ENCODE results near the gene CPEB4.
A peak's percentile ranks its signal among the peaks of the same experiment; 100 is the strongest.

Gene CPEB4

GRCh38 chr5:173916233-173916632 is 28.1 kb downstream of the CPEB4 start:
- DNase-seq: no peak

GRCh38 chr5:173917788-173918786 is 29.9 kb downstream of the CPEB4 start:
- DNase-seq: peak; percentile 87

DNA sequence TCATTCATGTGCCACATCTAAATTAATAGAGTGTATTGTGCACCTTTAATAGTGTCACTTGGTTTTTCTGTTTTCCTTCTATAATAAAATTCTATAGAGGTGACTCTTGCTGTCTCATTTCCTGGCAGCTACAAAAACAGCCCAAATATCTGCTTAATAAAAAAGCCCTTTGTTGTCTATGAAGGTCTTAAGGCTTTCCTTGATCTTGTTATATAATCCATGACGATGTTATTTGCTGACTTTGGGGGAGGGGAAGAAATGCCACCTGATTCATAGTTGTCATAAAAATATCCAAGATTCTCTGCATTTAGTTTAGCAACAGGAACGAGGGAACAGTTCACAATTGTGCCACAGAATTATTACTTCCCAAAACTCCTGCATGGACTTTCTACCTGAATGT is 31.3 kb downstream of the CPEB4 start:
- no peak for DNase-seq

- peak; percentile 39 for DNase-seq
Observed at GRCh38 chr5:173920024-173920753, 32.0 kb downstream of the CPEB4 start.

DNA sequence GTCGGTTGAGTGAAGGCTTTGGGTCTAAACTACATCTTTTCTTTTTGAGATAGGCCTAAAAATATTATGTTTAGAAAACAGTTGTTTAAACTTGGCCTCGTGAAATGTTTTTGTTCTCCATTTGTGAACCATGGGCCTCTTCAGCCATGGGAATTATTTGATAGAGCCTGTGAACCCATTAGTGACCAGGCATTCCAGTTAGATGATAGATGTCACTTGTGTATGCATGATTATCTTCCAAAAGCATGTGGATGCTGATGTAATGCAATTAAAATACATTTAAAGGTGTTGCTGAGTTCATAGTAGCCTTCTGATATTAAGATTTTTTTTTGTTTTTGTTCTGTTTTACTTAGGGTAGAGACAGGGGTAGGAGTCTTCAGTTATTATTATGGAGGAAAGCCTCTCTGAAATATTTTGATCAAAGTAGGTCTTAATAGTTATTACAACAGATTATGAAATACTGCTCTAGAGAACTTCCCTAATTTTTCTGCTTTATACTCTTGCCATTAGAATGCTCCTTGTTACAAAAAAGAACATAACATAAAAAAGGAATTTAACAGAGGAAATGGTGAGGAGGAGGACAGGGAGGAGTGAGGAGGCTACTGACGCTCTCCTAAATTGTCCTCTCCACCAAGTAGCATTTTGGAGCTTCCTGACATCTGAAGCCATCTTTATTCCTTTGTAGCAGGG is 32.9 kb downstream of the CPEB4 start:
- DNase-seq: peak; percentile 47

GRCh38 chr5:173922527-173922926 is 34.4 kb downstream of the CPEB4 start:
- peak; percentile 18 for DNase-seq

DNA sequence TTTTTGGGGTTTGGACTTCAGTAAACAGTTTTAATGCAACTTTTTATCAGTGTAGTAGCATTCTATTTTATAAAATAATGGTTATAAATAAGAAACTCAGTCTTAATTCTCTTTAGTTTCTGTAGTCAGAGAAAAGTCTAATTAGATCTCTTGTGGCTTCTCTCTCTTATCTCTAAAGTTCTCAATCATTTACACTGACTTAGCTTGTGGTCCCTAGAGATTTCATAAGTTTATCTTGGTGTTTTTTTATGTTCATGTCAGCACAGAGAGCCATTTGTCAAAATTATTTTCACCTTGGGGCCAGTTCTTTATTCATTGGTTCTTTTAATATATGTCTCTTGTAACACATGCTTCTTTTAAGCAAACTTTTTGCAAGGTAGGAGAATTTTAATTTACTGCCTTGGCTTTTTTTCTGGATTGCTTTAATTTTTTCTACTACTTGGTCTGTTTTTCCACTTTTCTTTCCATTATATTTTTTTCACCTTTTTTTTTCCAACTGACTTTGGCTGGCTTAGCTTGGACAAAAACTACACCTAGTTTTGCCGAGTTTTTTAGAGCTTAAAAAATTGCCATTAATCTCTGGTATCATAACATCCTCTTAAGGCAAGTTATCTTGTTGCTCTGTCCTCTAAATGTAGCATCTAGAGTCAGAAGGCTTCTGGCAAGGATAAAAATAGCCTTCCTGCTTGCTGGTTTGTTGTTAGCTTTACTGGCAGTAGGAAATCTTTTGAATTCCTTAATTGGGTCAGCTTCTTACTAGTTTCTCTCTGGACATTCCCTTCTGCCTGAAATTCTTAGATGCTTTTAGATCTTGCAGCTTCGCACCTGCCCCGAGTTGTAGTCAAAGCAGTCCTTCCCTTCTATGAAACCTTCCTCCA is 35.3 kb downstream of the CPEB4 start:
- peak; percentile 20 for DNase-seq

- DNase-seq: no peak
Observed at GRCh38 chr5:173924899-173925298, 36.8 kb downstream of the CPEB4 start.

DNA sequence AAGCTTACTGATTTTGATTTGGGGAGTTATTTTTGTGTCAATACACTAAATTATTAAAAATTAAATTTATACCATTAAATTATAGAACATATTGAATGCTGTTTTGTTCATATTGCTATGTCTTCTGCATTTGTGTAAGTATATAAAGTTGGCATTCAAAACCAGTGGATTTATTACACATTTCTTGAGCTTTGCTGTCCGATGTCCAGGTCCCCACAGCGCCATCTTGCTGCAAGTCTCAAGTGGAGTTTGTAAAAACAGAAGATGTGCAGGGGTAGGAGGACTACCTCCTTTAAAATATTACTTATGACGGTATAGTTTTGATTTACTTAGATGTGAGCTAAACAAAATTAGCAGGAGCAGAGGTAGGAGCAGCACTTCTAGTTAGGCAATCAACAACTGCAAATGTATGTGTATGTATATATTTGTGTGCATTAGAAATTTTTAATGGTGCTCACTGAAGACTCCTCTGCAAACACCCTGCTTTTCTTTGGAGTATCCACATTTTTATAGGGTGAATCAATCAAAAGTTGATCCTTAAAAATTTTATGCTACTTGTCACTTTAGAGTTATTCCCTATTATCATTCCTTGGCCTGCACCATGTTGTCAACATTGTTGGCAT is 37.4 kb downstream of the CPEB4 start:
- peak; percentile 26 for DNase-seq

GRCh38 chr5:173926359-173926758 is 38.2 kb downstream of the CPEB4 start:
- DNase-seq: peak; percentile 36

GRCh38 chr5:173928871-173929574 is 40.9 kb downstream of the CPEB4 start:
- no peak for DNase-seq

DNA sequence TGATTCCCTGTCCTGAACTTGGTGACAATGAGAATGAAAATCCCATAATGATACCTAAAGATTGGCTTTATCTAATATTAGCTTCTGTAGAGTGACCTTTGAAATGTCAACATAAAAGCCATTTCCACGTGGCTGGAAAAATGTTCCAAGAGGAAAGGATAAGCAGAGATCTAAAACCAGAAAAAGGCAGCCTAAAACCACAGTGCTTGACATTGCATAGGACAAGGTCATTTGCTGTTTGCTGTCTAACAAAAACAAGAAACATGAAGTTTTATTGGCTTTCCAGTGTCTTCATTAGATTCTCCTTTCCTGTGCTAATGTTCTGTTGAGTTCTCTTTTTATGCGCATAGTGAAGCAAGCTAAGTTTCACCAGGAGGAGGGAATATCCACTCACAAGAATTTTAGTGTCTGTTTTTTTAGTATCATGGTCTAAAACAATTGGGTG is 44.6 kb downstream of the CPEB4 start:
- no peak for DNase-seq

DNA sequence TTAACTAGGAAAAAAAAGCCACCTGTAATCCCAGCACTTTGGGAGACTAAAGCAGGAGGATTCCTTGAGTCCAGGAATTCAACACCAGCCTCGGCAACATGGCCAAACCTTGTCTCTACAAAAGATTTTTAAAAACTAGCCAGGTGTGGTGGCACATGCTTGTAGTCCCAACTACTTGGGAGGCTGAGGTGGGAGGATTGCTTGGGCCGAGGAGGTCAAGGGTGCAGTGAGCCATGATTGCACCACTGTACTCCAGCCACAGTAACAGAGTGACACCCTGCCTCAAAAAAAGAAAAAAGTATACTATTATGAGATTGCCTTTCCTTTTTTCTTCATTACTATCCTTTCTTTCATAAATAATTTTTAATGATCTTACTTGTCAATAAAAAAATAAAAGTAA is 45.8 kb downstream of the CPEB4 start:
- DNase-seq: no peak

- DNase-seq: no peak
Observed at GRCh38 chr5:173935396-173935795, 47.2 kb downstream of the CPEB4 start.

DNA sequence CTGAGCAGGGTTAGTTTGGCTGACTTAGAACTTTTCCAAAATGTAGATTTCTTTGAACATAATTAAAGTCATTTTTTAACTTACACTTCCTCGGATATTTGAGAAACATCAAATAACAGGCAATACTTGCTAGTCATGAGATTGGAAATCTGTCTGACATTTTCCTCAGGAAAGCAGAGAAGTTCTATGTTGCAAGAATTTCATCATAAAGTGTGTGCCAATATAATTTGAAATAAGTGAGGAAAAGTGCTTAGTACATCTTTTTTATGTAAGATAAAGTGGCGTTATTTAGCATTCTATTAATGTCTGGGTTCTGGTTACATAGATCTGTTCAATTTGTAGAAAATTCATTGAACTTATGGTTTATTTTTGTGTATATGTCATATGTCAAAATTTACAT is 52.1 kb downstream of the CPEB4 start:
- no peak for DNase-seq

DNA sequence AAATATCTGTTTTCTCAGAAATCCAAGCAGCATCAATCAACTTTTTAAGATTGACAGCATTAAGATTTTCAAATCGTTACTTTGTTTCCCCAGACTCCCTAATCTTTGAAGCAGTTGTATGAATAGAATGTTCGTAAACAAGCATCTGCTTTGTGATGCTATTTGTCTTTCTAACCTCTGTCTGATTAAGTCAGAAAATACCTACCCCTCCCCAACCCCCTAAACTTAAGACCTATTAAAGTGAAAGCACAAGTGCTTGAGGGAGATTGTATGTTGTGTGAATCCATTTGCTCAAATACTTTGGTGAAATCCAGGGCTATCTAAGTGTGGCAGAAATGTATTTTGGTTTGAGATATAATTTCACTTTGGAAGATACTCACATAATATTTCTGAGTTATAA is 53.0 kb downstream of the CPEB4 start:
- no peak for DNase-seq

DNA sequence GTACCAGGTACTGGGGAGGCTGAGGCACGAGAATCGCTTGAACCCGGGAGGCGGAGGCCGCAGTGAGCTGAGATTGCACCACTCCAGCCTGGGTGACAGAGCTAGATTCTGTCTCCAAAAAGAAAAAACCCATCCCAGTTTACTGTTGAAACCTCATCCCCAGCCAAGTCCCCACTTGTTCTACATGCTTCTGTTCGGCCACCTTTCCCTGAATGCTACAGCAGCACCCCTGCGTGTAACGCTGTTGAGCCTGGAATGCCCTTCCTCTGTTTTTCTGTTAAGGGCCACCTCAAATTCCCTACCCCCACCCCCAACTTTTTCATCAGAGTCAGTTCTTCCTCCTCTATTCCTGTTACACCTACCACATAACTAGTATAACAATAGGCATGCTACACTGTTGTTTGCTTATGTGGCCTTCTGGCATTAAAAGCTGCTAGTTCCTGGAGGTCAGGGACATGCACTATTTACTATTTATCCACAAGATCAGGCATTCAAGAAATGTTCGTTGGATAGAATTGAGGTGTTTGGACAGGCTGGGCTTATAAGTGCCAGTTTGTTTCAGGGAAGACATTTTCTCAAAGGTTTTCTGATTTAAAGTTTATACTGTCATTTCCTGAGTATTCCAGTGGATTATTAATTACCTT is 53.7 kb downstream of the CPEB4 start:
- no peak for DNase-seq

DNA sequence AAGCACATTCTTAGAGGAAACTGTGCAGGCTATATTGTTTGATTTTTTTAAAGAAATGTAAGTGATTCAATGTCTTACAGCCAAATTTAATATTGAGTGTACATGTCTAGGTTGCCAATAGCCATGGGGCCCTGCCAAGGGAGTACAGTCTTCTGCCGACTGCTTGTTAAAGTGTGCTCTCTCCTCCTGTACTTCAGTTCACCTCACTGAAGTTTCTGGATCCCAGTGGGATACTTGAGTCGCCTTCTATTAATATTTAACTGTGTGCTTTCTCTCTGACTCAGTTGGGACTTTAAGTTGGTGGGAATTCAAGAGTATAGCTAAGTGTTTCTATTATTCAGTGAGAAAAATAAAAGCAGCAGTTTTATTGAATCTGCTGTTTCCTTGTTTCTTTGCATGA is 56.4 kb downstream of the CPEB4 start:
- DNase-seq: no peak

- DNase-seq: no peak
Observed at GRCh38 chr5:173945160-173945559, 57.0 kb downstream of the CPEB4 start.

GRCh38 chr5:173946323-173946722 is 58.2 kb downstream of the CPEB4 start:
- DNase-seq: no peak

DNA sequence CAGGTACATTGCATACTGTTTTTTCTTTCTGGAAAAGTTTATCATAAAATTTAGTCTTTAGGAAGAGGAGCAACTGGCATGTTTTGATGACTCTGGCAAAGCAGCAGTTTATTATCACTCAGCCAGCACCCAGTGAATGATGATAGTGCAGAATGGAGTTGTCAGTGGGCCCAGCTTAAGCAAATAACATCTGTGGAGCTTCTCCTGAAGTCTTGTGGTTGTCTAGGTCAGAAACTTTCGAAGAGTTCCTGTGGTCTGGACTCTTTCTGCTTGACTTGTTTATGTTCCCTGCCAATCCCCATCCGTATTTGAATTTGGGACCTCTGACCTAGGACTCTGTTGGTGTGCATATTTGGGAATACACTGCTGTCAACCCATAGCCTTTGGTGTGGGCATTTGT is 62.7 kb downstream of the CPEB4 start:
- DNase-seq: no peak

All from fibroblast of upper back skin (primary cell).